Left ventricle myocardium superior (tissue), 1 donor: Measurements from ENCODE around the gene CANT1. TPM values are rescaled to one million over a fixed set of nuclear protein-coding genes. Genes with fewer than 3 reads are reported as not detected.
"Not testable (repeated sequence)": the region's sequence is repeated elsewhere in the genome, so short reads cannot be mapped to it uniquely, and the experiment has no call there.

ENCODE experiments used
- ATAC-seq: fragments of 200-7000 bp; cut with Tn5 transposase; one replicate; pipeline ENCODE4 v1.9.1; 2020; ENCODE audit warnings: mild to moderate bottlenecking, moderate library complexity
- DNase-seq: peaks from one replicate; pipeline ENCODE4 v3.0.0-alpha.2; 2020
- intact Hi-C: fragments of 100-400 bp; cut with micrococcal nuclease; formaldehyde crosslinking; loops from one replicate; pipeline ENCODE4 v1.11.0; 2022
- total RNA-seq: library from RNA; stranded (reverse); fragmentation: NEBNext Ultra II Directional; extraction: Animal tissue kit (Norgen Biotek cat#: 25700); gene quantifications from one replicate; pipeline ENCODE4 v1.2.1, GENCODE V29; 2021
- donor health status: DM: no; HTN: yes; CAD: no; lungs with severe emphysema.

Gene CANT1
- total RNA-seq, 1 donor from 2014 or later, result 28.2 TPM

- DNase-seq (peak; percentile 65), ATAC-seq (peak; percentile 48)
- intact Hi-C loops, result no loop called here
Measured at GRCh38 chr17:78953356-78954350, 55.9 kb downstream of the CANT1 start.

- ATAC-seq, result peak; percentile 49
- DNase-seq, result no peak
- intact Hi-C loops, result no loop called here
Measured at GRCh38 chr17:78952706-78953105, 56.9 kb downstream of the CANT1 start.

- intact Hi-C loops, result no loop called here
- DNase-seq (peak; percentile 64), ATAC-seq (peak; percentile 69)
Measured at GRCh38 chr17:78951967-78952551, 57.5 kb downstream of the CANT1 start.

- DNase-seq (no peak), ATAC-seq (no peak)
- intact Hi-C loops, result no loop called here
Measured at GRCh38 chr17:78950870-78951269, 58.7 kb downstream of the CANT1 start.

- intact Hi-C loops, result no loop called here
- DNase-seq, result no peak
Measured at GRCh38 chr17:78947235-78948149, 62.1 kb downstream of the CANT1 start.

GRCh38 chr17:78946631-78947030 lies 62.9 kb downstream of the CANT1 start:
- no peak for ATAC-seq
- DNase-seq, result no peak

More at GRCh38 chr17:78947235-78948149, 62.1 kb downstream of the CANT1 start:
- ATAC-seq, result no peak

GRCh38 chr17:78946131-78946530 lies 63.4 kb downstream of the CANT1 start:
- no peak for ATAC-seq
- intact Hi-C loops, result no loop called here
- no peak for DNase-seq

More at GRCh38 chr17:78946631-78947030, 62.9 kb downstream of the CANT1 start:
- intact Hi-C loops, result no loop called here

- DNase-seq, intact Hi-C loops, ATAC-seq: not testable (repeated sequence)
Measured at GRCh38 chr17:78945455-78945854, 64.1 kb downstream of the CANT1 start.

GRCh38 chr17:78944956-78945355 lies 64.6 kb downstream of the CANT1 start:
- DNase-seq (no peak), ATAC-seq (no peak)
- intact Hi-C loops, result no loop called here

GRCh38 chr17:78944026-78944425 lies 65.5 kb downstream of the CANT1 start:
- DNase-seq (no peak), ATAC-seq (no peak)
- intact Hi-C loops, result no loop called here

Other genes starting within 250 kb of the CANT1 start
- gene CYTH1, start 227.5 kb downstream of the CANT1 start, total RNA-seq, result 38.0 TPM
- 24.7 TPM for gene USP36, start 168.9 kb downstream of the CANT1 start, total RNA-seq
- gene CEP295NL, start 106.6 kb downstream of the CANT1 start, total RNA-seq, result 0.79 TPM
- gene TIMP2, start 84.4 kb downstream of the CANT1 start, total RNA-seq, result 132 TPM
- 822 TPM for gene LGALS3BP, start 29.8 kb downstream of the CANT1 start, total RNA-seq
- gene C1QTNF1, start 14.4 kb upstream of the CANT1 start, total RNA-seq, result 247 TPM
- gene ENGASE, start 65.1 kb upstream of the CANT1 start, total RNA-seq, result 32.8 TPM